Endodermal cell (in vitro differentiated cells): Measurements from ENCODE around the gene OCSTAMP. TPM values are rescaled to one million over a fixed set of nuclear protein-coding genes. Genes with fewer than 3 reads are reported as not detected.

Experiments used
- DNase-seq: peaks from one replicate; pipeline ENCODE4 v3.0.0-alpha.2; 2017
- H3K27ac ChIP-seq: 2 replicates; pipeline ENCODE4 v1.5.1; 2013; ENCODE audit warnings: mild to moderate bottlenecking, low read depth, low read length, moderate library complexity
- H3K27me3 ChIP-seq: 2 replicates; pipeline ENCODE4 v1.6.1; 2013; ENCODE audit warnings: mild to moderate bottlenecking, low read length, moderate library complexity; ENCODE audit not compliant: insufficient read depth, control insufficient read depth, poor library complexity, severe bottlenecking
- H3K36me3 ChIP-seq: 2 replicates; pipeline ENCODE4 v1.7.0; 2013; ENCODE audit warnings: mild to moderate bottlenecking, low read length, moderate library complexity; ENCODE audit not compliant: control insufficient read depth, insufficient read depth
- H3K4me1 ChIP-seq: one replicate; pipeline ENCODE4 v1.7.0; 2013; ENCODE audit warnings: low read length; ENCODE audit not compliant: control insufficient read depth, insufficient read depth
- H3K4me3 ChIP-seq: 2 replicates; pipeline ENCODE4 v1.5.1; 2013; ENCODE audit warnings: mild to moderate bottlenecking, low read length, moderate library complexity
- H3K9ac ChIP-seq: 2 replicates; pipeline ENCODE4 v1.6.1; 2013; ENCODE audit warnings: mild to moderate bottlenecking, low read length, moderate library complexity; ENCODE audit not compliant: poor library complexity, severe bottlenecking; ENCODE audit errors: extremely low read depth
- H3K9me3 ChIP-seq: 2 replicates; pipeline ENCODE4 v1.6.1; 2013; ENCODE audit warnings: mild to moderate bottlenecking, low read length, moderate library complexity; ENCODE audit not compliant: control insufficient read depth
- H3K27ac Mint-ChIP-seq: 2 replicates; pipeline ENCODE4 v1.8.0; 2020; ENCODE audit warnings: mixed read lengths
- H3K27me3 Mint-ChIP-seq: 2 replicates; pipeline ENCODE4 v1.8.0; 2021; ENCODE audit warnings: mild to moderate bottlenecking, mixed read lengths; ENCODE audit not compliant: insufficient read depth
- H3K36me3 Mint-ChIP-seq: 2 replicates; pipeline ENCODE4 v1.8.0; 2020; ENCODE audit warnings: low read depth, mixed read lengths
- H3K4me1 Mint-ChIP-seq: 2 replicates; pipeline ENCODE4 v1.8.0; 2020; ENCODE audit warnings: mixed read lengths
- H3K4me3 Mint-ChIP-seq: 2 replicates; pipeline ENCODE4 v1.8.0; 2020; ENCODE audit warnings: mild to moderate bottlenecking, moderate library complexity, mixed read lengths
- H3K9me3 Mint-ChIP-seq: 2 replicates; pipeline ENCODE4 v1.8.0; 2020; ENCODE audit warnings: mild to moderate bottlenecking, mixed read lengths
- CTCF ChIP-seq: fragments of 200-600 bp; sonication (generic); conservative IDR thresholded peaks from 2 replicates; pipeline ENCODE4 v1.5.0; 2021; ENCODE audit warnings: antibody characterized with exemption, mild to moderate bottlenecking
- WGBS, 2 experiments: methylation state at CpG; one replicate each; pipeline versions ENCODE4 v1.1.5 to v1.1.7; 2013; ENCODE audit warnings: missing lambda C conversion rate in 2 of 2, mixed read lengths in 1 of 2; ENCODE audit not compliant: insufficient coverage in 1 of 2, insufficient read length in 1 of 2; 5-methylcytosine and 5-hydroxymethylcytosine counted together
- total RNA-seq, 2 donors: library from RNA; stranded (reverse); fragmentation: NEBNext Ultra II Directional in 1 of 2; extraction: Animal tissue kit (Norgen Biotek cat#: 25700) in 1 of 2; gene quantifications; 2 replicates in 1 of 2; 3 replicates in 1 of 2; pipeline ENCODE4 v1.2.1, GENCODE V29; 2021

OCSTAMP gene
- total RNA-seq, 2 donors from 2014 or later: not detected

GRCh38 chr20:46594725-46595124, 44.3 kb upstream of the OCSTAMP start:
- peaks cover 14% of the 10 kb centered on the region for H3K4me1 Mint-ChIP-seq
- no peak overlapping the region for H3K4me3 Mint-ChIP-seq
- Histone ChIP-seq H3K4me3 (no peak overlapping the region), H3K4me1 (no peaks in the 10 kb centered on the region), H3K27me3 (peaks cover 4% of the 10 kb centered on the region), H3K9me3 (peaks cover 3% of the 10 kb centered on the region), H3K36me3 (no peaks in the 10 kb centered on the region), H3K9ac (no peak overlapping the region), H3K27ac (no peak overlapping the region)
- WGBS, 2 experiments: 56 to 64% methylated on average over 2 of the region's 2 CpGs
- no peak for DNase-seq
- no peak overlapping the region for H3K27ac Mint-ChIP-seq
- H3K9me3 Mint-ChIP-seq: no peaks in the 10 kb centered on the region
- TF ChIP-seq CTCF: no peak
- peaks cover 20% of the 10 kb centered on the region for H3K27me3 Mint-ChIP-seq
- H3K36me3 Mint-ChIP-seq: no peaks in the 10 kb centered on the region

GRCh38 chr20:46592580-46593362, 42.3 kb upstream of the OCSTAMP start:
- TF ChIP-seq CTCF: peak; percentile 67
- Histone ChIP-seq H3K4me3 (no peak overlapping the region), H3K27ac (no peak overlapping the region), H3K36me3 (no peaks in the 10 kb centered on the region), H3K9ac (no peak overlapping the region), H3K9me3 (peaks cover 6% of the 10 kb centered on the region), H3K27me3 (peaks cover 4% of the 10 kb centered on the region), H3K4me1 (no peaks in the 10 kb centered on the region)
- 91 to 100% methylated on average over 2 to 4 of the region's 4 CpGs for WGBS, 2 experiments
- H3K9me3 Mint-ChIP-seq: no peaks in the 10 kb centered on the region
- peaks cover 14% of the 10 kb centered on the region for H3K27me3 Mint-ChIP-seq
- peaks cover 11% of the 10 kb centered on the region for H3K4me1 Mint-ChIP-seq
- H3K4me3 Mint-ChIP-seq: no peak overlapping the region
- H3K36me3 Mint-ChIP-seq: no peaks in the 10 kb centered on the region
- H3K27ac Mint-ChIP-seq: no peak overlapping the region
- DNase-seq: peak; percentile 76

GRCh38 chr20:46590443-46590842, 40.0 kb upstream of the OCSTAMP start:
- H3K27ac Mint-ChIP-seq: no peak overlapping the region
- no peaks in the 10 kb centered on the region for H3K9me3 Mint-ChIP-seq
- no peaks in the 10 kb centered on the region for H3K36me3 Mint-ChIP-seq
- no peaks in the 10 kb centered on the region for H3K27me3 ChIP-seq
- no peak overlapping the region for H3K27ac ChIP-seq
- TF ChIP-seq CTCF: no peak
- no peak for DNase-seq
- H3K4me1 ChIP-seq: no peaks in the 10 kb centered on the region
- no peak overlapping the region for H3K4me3 ChIP-seq
- peaks cover 10% of the 10 kb centered on the region for H3K27me3 Mint-ChIP-seq
- H3K4me3 Mint-ChIP-seq: no peak overlapping the region
- H3K9ac ChIP-seq: no peak overlapping the region
- peaks cover 7% of the 10 kb centered on the region for H3K4me1 Mint-ChIP-seq
- H3K9me3 ChIP-seq: peaks cover 6% of the 10 kb centered on the region
- WGBS, 2 experiments: 100% methylated on average over 1 of the region's 1 CpG; no CpG with 5 or more reads in 1 of the 2 experiments
- no peaks in the 10 kb centered on the region for H3K36me3 ChIP-seq
